HEK293 (cell line): ENCODE data around the gene MRPL51.

Source experiments
- ZBTB7A ChIP-seq: fragments of 450-650 bp; formaldehyde crosslinking; IDR thresholded peaks from 2 replicates; pipeline ENCODE4 v1.5.1; 2016; ENCODE audit warnings: low read depth, missing biosample characterization, missing genetic modification characterization
- ZNF138 ChIP-seq: fragments of 450-650 bp; formaldehyde crosslinking; IDR thresholded peaks from 2 replicates; pipeline ENCODE4 v1.5.1; 2016; ENCODE audit warnings: missing biosample characterization, missing genetic modification characterization, borderline replicate concordance
- ZNF626 ChIP-seq: fragments of 450-650 bp; sonication (Bioruptor Pico); formaldehyde crosslinking; IDR thresholded peaks from 2 replicates; pipeline ENCODE4 v1.5.1; 2018; ENCODE audit warnings: missing biosample characterization, missing genetic modification characterization, inconsistent platforms
- TF ChIP-seq, protein P1 (sequence below): fragments of 450-650 bp; formaldehyde crosslinking; IDR thresholded peaks from 2 replicates; pipeline ENCODE4 v1.5.1; 2016; ENCODE audit warnings: missing biosample characterization, missing genetic modification characterization
- TF ChIP-seq, protein P2 (sequence below): fragments of 450-650 bp; formaldehyde crosslinking; IDR thresholded peaks from 2 replicates; pipeline ENCODE4 v1.5.1; 2016; ENCODE audit warnings: missing biosample characterization, missing genetic modification characterization
- TF ChIP-seq, protein P3 (sequence below): fragments of 450-650 bp; formaldehyde crosslinking; IDR thresholded peaks from 2 replicates; pipeline ENCODE4; 2016; ENCODE audit warnings: missing biosample characterization, missing genetic modification characterization

DNA sequence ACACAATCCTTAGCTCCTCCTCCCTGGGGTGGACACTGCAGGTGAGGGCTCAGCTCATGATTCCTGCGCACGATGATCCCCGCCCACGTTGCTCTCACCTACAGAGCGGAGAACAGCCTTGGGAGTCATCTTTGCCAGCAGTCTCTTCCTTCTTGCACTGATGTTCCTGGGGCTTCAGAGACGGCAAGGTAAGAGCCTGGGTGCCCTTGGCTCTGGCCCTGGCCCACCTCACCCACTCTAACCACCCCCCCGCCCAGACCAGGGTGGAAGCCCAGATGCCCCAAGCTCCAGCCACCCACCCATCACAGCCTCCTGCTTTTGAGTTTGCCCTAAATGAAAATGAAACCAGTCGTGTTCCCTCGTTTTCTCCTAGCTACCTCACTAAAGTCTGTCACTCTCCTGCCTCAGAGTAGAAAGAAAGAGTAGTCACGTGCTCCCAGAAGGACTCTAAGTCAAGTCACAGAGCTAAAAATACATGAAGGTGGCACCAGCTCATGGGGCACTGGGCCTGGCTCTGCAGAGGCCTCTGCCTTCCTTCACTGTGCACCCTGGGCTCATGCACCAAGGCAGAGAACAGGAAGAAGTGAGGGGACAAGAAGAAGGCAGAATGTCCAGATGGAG is 32.2 kb downstream of the MRPL51 start:
- TF ChIP-seq, protein P1, sequence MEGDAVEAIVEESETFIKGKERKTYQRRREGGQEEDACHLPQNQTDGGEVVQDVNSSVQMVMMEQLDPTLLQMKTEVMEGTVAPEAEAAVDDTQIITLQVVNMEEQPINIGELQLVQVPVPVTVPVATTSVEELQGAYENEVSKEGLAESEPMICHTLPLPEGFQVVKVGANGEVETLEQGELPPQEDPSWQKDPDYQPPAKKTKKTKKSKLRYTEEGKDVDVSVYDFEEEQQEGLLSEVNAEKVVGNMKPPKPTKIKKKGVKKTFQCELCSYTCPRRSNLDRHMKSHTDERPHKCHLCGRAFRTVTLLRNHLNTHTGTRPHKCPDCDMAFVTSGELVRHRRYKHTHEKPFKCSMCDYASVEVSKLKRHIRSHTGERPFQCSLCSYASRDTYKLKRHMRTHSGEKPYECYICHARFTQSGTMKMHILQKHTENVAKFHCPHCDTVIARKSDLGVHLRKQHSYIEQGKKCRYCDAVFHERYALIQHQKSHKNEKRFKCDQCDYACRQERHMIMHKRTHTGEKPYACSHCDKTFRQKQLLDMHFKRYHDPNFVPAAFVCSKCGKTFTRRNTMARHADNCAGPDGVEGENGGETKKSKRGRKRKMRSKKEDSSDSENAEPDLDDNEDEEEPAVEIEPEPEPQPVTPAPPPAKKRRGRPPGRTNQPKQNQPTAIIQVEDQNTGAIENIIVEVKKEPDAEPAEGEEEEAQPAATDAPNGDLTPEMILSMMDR (tag by site-specific recombination): no peak
- TF ChIP-seq, protein P2, sequence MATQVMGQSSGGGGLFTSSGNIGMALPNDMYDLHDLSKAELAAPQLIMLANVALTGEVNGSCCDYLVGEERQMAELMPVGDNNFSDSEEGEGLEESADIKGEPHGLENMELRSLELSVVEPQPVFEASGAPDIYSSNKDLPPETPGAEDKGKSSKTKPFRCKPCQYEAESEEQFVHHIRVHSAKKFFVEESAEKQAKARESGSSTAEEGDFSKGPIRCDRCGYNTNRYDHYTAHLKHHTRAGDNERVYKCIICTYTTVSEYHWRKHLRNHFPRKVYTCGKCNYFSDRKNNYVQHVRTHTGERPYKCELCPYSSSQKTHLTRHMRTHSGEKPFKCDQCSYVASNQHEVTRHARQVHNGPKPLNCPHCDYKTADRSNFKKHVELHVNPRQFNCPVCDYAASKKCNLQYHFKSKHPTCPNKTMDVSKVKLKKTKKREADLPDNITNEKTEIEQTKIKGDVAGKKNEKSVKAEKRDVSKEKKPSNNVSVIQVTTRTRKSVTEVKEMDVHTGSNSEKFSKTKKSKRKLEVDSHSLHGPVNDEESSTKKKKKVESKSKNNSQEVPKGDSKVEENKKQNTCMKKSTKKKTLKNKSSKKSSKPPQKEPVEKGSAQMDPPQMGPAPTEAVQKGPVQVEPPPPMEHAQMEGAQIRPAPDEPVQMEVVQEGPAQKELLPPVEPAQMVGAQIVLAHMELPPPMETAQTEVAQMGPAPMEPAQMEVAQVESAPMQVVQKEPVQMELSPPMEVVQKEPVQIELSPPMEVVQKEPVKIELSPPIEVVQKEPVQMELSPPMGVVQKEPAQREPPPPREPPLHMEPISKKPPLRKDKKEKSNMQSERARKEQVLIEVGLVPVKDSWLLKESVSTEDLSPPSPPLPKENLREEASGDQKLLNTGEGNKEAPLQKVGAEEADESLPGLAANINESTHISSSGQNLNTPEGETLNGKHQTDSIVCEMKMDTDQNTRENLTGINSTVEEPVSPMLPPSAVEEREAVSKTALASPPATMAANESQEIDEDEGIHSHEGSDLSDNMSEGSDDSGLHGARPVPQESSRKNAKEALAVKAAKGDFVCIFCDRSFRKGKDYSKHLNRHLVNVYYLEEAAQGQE (tag by site-specific recombination): no peak
- TF ChIP-seq, protein P3, sequence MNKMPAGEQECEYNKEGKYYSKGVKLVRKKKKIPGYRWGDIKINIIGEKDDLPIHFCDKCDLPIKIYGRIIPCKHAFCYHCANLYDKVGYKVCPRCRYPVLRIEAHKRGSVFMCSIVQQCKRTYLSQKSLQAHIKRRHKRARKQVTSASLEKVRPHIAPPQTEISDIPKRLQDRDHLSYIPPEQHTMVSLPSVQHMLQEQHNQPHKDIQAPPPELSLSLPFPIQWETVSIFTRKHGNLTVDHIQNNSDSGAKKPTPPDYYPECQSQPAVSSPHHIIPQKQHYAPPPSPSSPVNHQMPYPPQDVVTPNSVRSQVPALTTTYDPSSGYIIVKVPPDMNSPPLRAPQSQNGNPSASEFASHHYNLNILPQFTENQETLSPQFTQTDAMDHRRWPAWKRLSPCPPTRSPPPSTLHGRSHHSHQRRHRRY: no peak
- TF ChIP-seq ZBTB7A (tag by site-specific recombination): no peak
- TF ChIP-seq ZNF138 (tag by site-specific recombination): no peak
- TF ChIP-seq ZNF626 (tag by site-specific recombination): no peak
